ENCODE results near the gene NDRG4.

Gene NDRG4

GRCh38 chr16:58495521-58496331 is 4.2 kb upstream of the NDRG4 start:
- no peak for DNase-seq

GRCh38 chr16:58497468-58497867 is 2.5 kb upstream of the NDRG4 start:
- no peak for DNase-seq

DNA sequence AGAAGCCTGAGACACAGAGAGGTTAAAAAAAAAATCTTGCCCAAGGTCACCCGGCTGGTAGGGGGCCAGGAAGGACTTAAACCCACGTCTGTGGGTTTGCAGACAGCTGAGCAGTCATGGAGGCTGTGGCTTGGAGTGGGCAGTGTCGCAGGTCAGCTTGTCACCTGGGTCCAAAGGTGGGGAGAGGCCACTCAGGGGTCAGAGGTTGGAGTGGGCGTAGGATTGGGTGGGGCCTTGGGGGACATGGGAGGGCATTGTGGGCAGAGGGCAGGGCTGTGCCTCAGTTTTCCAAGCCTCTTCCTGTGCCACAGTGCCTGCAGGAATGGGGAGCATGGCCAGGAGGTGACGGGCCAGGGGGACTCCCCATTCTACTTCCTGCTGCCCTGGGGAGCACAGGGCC is 2.0 kb upstream of the NDRG4 start:
- no peak for DNase-seq

DNA sequence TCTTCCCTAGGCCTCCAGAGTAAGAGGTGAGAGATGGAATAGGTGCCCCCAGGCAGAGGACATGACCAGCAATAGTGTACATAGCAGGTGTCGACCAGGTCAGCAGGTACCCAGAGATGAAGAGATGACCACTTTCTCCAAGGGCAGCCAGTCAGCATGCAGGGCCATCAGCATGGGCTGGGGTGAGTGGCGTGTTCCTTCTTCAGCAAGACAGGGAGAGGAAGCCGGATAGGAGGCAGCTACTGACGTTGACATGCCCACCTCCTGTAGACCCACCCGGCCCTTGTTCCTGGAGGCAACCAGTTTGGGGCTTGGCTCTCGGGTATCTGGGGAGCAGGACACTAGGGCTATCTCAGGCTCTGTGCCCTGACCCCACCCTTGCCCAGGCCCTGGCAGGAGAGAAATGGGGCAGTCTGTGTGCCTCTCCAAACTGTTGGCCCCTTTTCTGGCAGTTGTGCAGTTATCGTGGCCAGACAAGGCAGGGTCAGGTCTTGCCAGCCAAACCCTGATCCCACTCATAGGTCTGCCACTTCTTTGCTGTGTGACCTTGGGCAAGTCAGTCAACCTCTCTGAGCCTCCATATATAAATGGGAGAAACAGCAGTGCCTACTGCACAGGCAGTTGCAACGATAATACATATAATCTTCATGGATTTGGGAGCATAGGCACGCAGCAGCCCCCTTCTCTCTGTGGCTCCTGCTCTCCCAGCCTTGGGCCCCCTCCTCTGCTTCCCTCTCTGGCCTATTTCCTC is 1.4 kb upstream of the NDRG4 start:
- DNase-seq: no peak

- DNase-seq: no peak
Measured at GRCh38 chr16:58499092-58499511, 841 bp upstream of the NDRG4 start.

- DNase-seq: no peak
Measured at GRCh38 chr16:58500430-58501241, 693 bp downstream of the NDRG4 start.

GRCh38 chr16:58501242-58502131 is 1.5 kb downstream of the NDRG4 start:
- no peak for DNase-seq

- no peak for DNase-seq
Measured at GRCh38 chr16:58502217-58502921, 2.4 kb downstream of the NDRG4 start.

DNA sequence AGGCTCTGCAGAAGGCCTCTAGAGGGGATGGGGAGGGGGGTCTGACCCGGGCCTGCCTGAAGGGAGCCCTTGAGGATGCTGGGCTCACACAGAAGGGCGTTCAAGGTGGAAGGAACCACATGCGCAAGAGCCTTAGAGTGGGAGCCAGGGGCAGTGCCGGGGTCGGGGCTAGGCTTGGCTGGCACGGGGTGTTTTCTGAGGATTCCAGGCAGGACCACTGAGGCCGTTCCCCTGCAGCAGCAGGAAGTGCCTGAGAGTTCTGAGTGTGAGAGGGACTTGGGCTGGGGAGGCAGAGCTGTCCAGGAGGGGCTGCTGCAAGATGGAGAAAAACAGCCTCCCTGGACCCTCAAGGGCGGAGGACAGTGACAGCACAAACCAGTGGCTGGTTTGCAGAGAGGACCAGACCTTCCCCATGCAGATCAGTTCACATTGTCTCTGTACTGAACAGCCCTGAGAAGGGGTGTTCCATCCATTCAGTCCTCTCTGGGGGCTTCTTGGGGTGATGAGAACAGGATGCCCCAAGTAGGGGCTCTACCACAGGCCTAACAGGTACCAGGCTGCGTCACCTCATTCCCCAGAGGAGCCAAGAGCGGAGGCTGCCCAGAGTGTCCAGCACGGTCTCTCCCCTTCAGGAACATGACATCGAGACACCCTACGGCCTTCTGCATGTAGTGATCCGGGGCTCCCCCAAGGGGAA is 3.4 kb downstream of the NDRG4 start:
- no peak for DNase-seq

GRCh38 chr16:58503863-58504688 is 4.1 kb downstream of the NDRG4 start:
- DNase-seq: no peak

DNA sequence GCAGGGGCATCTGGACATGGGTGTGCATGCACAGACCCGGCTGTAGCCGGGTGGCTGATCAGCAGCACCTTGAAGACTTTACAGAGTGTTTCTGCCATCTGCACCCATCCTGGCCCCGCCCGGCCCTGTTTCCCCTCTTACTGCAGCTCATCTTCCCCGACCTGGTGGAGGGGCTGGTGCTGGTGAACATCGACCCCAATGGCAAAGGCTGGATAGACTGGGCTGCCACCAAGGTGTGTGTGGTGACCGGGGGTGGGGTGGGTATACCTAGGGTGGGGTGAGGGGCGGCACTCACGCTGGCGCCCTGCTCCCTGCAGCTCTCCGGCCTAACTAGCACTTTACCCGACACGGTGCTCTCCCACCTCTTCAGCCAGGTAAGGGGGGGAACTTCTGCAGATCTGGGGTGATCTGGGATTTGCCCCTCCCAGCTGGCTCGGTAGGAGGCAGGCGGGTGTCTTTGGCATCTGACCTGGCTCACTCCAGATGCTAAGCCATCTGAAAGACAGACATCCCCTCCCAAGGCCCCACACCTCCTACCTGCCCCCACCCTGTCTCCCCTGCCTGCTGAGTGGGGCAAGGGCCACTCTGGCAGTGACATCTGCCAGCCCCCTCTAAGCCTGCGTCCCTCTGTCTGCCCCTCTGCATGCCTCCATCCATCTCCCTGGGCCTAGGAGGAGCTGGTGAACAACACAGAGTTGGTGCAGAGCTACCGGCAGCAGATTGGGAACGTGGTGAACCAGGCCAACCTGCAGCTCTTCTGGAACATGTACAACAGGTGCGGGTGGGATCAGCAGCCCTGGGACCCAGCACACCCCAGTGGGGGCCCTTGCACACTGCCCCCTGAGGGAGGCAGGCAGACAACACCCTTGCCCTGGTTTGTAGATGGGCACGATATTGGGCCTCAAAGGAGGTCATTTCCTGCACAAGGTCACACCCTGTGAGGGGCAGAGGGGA is 6.6 kb downstream of the NDRG4 start:
- DNase-seq: no peak

DNA sequence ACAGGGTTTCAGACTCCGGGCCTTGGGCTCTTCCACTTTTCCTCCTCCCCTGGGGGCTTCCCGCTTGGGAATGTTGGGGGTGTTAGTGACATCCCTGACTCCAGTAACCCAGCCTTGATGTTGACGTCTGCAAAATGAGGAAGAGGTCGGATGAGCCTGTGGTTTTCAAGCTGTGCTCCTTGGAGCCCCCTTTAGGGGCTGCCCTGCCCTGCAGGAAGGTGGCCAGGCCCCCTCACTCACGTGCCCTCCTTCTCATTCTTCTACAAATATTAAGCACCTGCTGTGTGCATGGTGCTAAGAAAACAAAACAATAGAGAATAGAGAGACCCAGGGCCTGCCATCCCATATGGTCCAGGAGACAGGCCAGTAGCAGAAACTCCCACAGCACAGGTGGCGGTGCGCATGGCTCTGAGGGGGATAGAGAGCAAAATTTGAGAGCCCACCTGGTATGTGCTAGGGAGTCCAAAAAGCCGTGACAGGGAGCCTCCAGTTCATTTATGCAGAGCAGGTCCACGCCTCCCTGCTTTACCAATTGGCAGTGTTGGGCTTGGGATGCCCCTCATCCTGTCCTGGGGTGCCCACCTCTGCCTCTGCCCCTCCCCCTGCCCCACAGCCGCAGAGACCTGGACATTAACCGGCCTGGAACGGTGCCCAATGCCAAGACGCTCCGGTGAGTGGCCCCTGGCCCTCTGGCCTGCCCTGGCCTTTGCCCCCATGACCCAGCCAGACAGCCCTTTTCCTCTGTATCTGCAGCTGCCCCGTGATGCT is 7.4 kb downstream of the NDRG4 start:
- no peak for DNase-seq

DNA sequence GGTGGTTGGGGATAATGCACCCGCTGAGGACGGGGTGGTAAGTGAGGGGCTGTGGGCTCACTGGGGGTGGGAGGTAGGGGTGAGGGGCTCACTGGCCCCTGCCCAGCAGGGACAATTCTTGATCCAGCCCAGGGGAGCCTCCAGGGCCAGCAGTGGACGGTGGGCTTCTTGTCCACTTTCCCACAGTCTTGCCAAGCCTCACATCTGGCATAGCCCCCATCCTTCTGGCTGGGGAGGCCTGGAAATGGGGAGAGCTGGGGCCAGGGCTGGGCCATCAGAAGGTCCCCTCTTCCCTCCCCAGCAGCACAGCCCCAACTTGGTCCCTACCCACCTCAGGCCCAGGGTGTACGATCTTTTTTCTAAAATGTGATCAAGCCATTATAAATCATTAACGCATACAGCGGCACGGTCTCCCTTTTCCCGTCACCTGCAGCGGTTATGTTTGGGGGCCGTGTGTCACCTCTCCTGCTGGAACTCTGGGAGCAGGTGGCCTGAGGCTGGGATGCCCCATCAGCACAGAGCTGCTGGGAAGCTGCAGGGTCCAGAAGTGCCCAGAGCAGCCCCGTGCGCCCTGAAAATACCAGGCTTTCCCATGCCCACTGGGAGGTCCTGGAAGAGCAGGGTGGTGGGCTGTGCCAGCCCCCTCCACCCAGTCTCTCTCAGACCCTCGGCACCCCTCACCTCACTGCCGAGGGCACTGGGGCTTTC is 8.2 kb downstream of the NDRG4 start:
- DNase-seq: no peak

- no peak for DNase-seq
Measured at GRCh38 chr16:58508671-58509251, 8.8 kb downstream of the NDRG4 start.

DNA sequence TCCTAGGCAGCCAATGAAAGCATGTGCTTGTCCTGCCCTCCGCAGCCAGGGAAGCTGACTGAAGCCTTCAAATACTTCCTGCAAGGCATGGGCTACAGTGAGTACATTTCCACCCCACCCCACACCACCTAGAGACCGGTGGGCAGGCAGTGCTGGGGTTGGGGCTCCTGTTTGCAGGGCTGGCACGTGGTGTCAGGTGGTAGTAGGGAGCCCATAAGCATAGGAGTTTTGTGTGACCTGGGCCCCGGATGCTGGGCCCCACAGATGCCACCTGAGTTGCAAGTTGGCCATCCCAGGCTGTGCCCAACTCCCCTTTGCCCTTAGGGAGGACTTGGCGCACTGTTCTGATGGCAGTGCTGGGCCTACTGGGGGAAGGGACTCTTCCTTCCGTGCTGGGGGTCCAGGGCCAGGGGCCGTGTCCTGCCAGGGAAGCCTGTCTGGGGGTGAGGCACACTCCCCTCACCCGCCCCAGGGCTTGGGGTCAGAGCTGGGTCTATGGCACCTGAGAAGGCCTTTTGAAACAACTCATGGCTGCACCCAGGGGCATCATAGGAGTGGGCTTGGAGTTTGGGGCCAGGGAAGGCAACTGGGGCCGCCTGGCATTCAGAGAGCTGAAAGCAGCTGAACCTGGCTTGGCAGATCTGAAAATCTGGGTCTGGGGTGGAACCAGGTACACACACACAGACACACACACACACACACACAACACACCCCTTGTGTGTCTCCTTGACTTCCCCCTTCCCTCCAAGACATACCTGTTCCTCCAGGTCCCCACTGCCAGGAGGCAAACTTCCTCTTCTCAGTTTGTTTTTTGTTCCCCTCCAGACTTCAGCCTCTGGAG is 9.5 kb downstream of the NDRG4 start:
- no peak for DNase-seq
